Muscle layer of colon (tissue), 2 donors: ENCODE measurements around the gene LHX6.

ENCODE experiments used
- H3K27ac ChIP-seq: one replicate; pipeline ENCODE4 v1.7.0; 2013; ENCODE audit warnings: low read depth, mild to moderate bottlenecking, low read length, moderate library complexity
- H3K27me3 ChIP-seq, 2 donors: one replicate each; pipeline ENCODE4 v1.7.0; 2013; ENCODE audit warnings: low read length in 2 of 2, mild to moderate bottlenecking in 2 of 2; ENCODE audit not compliant: insufficient read depth in 2 of 2, control insufficient read depth in 1 of 2
- H3K36me3 ChIP-seq: one replicate; pipeline ENCODE4 v1.7.0; 2013; ENCODE audit warnings: mild to moderate bottlenecking, low read length; ENCODE audit not compliant: insufficient read depth
- H3K4me1 ChIP-seq: one replicate; pipeline ENCODE4 v1.7.0; 2013; ENCODE audit warnings: mild to moderate bottlenecking, low read length; ENCODE audit not compliant: insufficient read depth
- H3K4me3 ChIP-seq, 2 donors: one replicate each; pipeline ENCODE4 v1.7.0; 2013; ENCODE audit warnings: low read length in 2 of 2, low read depth in 1 of 2, mild to moderate bottlenecking in 1 of 2, moderate library complexity in 1 of 2
- H3K9ac ChIP-seq: one replicate; pipeline ENCODE4 v1.7.0; 2013; ENCODE audit warnings: low read length
- H3K9me3 ChIP-seq: one replicate; pipeline ENCODE4 v1.7.0; 2013; ENCODE audit warnings: mild to moderate bottlenecking, low read length
- donor health status: abdominal sarcoma.
- donor health status: Adenocarcinoma of cecum.

LHX6 gene

GRCh38 chr9:122219856-122220672 is 8.7 kb downstream of the LHX6 start:
- Histone ChIP-seq H3K4me3 (peak overlapping the region in 1 of 2 donors; percentile 33), H3K9ac (no peak overlapping the region), H3K4me1 (peaks cover 17% of the 10 kb centered on the region)

GRCh38 chr9:122218935-122219855 is 9.6 kb downstream of the LHX6 start:
- H3K27ac ChIP-seq, result no peak overlapping the region
- H3K27me3 ChIP-seq, result peaks cover 66 to 93% of the 10 kb centered on the region in 2 donors
- H3K9me3 ChIP-seq, result no peaks in the 10 kb centered on the region
- no peaks in the 10 kb centered on the region for H3K36me3 ChIP-seq
- peak overlapping the region; percentile 6 to 33 for H3K4me3 ChIP-seq
- H3K9ac ChIP-seq, result no peak overlapping the region
- peaks cover 17% of the 10 kb centered on the region for H3K4me1 ChIP-seq

More at GRCh38 chr9:122219856-122220672, 8.7 kb downstream of the LHX6 start:
- no peaks in the 10 kb centered on the region for H3K36me3 ChIP-seq
- H3K9me3 ChIP-seq, result no peaks in the 10 kb centered on the region
- no peak overlapping the region for H3K27ac ChIP-seq
- peaks cover 67 to 95% of the 10 kb centered on the region in 2 donors for H3K27me3 ChIP-seq

- Histone ChIP-seq H3K4me3 (no peak overlapping the region), H3K9ac (no peak overlapping the region), H3K9me3 (no peaks in the 10 kb centered on the region)
Observed at GRCh38 chr9:122218071-122218934, 10.5 kb downstream of the LHX6 start.

GRCh38 chr9:122217640-122218039 is 11.1 kb downstream of the LHX6 start:
- no peak overlapping the region for H3K27ac ChIP-seq
- no peaks in the 10 kb centered on the region for H3K9me3 ChIP-seq
- no peak overlapping the region for H3K9ac ChIP-seq
- H3K4me3 ChIP-seq, result no peak overlapping the region
- peaks cover 17% of the 10 kb centered on the region for H3K4me1 ChIP-seq
- H3K27me3 ChIP-seq, result peaks cover 70 to 95% of the 10 kb centered on the region in 2 donors
- no peaks in the 10 kb centered on the region for H3K36me3 ChIP-seq

More at GRCh38 chr9:122218071-122218934, 10.5 kb downstream of the LHX6 start:
- Histone ChIP-seq H3K36me3 (no peaks in the 10 kb centered on the region), H3K27ac (no peak overlapping the region), H3K4me1 (peaks cover 17% of the 10 kb centered on the region), H3K27me3 (peaks cover 63 to 95% of the 10 kb centered on the region in 2 donors)

- Histone ChIP-seq H3K9ac (no peak overlapping the region), H3K4me3 (no peak overlapping the region), H3K9me3 (no peaks in the 10 kb centered on the region), H3K4me1 (peaks cover 17% of the 10 kb centered on the region), H3K27me3 (peaks cover 71 to 90% of the 10 kb centered on the region in 2 donors), H3K27ac (no peak overlapping the region), H3K36me3 (no peaks in the 10 kb centered on the region)
Observed at GRCh38 chr9:122216798-122217418, 11.8 kb downstream of the LHX6 start.

GRCh38 chr9:122216138-122216797 is 12.5 kb downstream of the LHX6 start:
- no peaks in the 10 kb centered on the region for H3K36me3 ChIP-seq
- H3K9ac ChIP-seq, result no peak overlapping the region
- peaks cover 70 to 84% of the 10 kb centered on the region in 2 donors for H3K27me3 ChIP-seq
- no peak overlapping the region for H3K27ac ChIP-seq
- no peaks in the 10 kb centered on the region for H3K9me3 ChIP-seq
- H3K4me3 ChIP-seq, result no peak overlapping the region
- H3K4me1 ChIP-seq, result peaks cover 17% of the 10 kb centered on the region

- no peak overlapping the region for H3K27ac ChIP-seq
- H3K27me3 ChIP-seq, result peaks cover 64 to 78% of the 10 kb centered on the region in 2 donors
Observed at GRCh38 chr9:122215663-122216062, 13.1 kb downstream of the LHX6 start.

GRCh38 chr9:122214507-122214906 is 14.2 kb downstream of the LHX6 start:
- Histone ChIP-seq H3K36me3 (no peaks in the 10 kb centered on the region), H3K27ac (no peak overlapping the region), H3K9me3 (no peaks in the 10 kb centered on the region), H3K4me1 (peaks cover 8% of the 10 kb centered on the region), H3K9ac (no peak overlapping the region), H3K27me3 (peaks cover 52 to 66% of the 10 kb centered on the region in 2 donors), H3K4me3 (no peak overlapping the region)

More at GRCh38 chr9:122215663-122216062, 13.1 kb downstream of the LHX6 start:
- no peak overlapping the region for H3K4me3 ChIP-seq
- H3K9me3 ChIP-seq, result no peaks in the 10 kb centered on the region
- H3K9ac ChIP-seq, result no peak overlapping the region
- H3K4me1 ChIP-seq, result peaks cover 17% of the 10 kb centered on the region
- no peaks in the 10 kb centered on the region for H3K36me3 ChIP-seq

- Histone ChIP-seq H3K27ac (no peak overlapping the region), H3K9me3 (no peaks in the 10 kb centered on the region), H3K9ac (no peak overlapping the region), H3K27me3 (peaks cover 45 to 59% of the 10 kb centered on the region in 2 donors), H3K36me3 (no peaks in the 10 kb centered on the region), H3K4me1 (peaks cover 1% of the 10 kb centered on the region), H3K4me3 (peak overlapping the region in 1 of 2 donors; percentile 11)
Observed at GRCh38 chr9:122213589-122214413, 15.0 kb downstream of the LHX6 start.
